ENCODE results near the gene TDP1. TPM values are rescaled to one million over a fixed set of nuclear protein-coding genes. Genes with fewer than 3 reads are reported as not detected.

The TDP1 gene
- total RNA-seq, 1 donor from 2014 or later = 18.9 TPM

Other genes starting within 250 kb of the TDP1 start
- 7.1 TPM for gene EFCAB11, start 1.2 kb upstream of the TDP1 start, total RNA-seq
- gene KCNK13, start 106.1 kb downstream of the TDP1 start, total RNA-seq = 0.39 TPM

Measured in ureter (tissue), 1 donor.